GM23338 (cell line): ENCODE measurements around the gene NAA10. TPM values are rescaled to one million over a fixed set of nuclear protein-coding genes. Genes with fewer than 3 reads are reported as not detected.

Experiments used
- ATAC-seq: fragments of 200-7000 bp; cut with Tn5 transposase; 3 replicates; pipeline ENCODE4 v1.9.1; 2020
- DNase-seq: peaks from one replicate; pipeline ENCODE4 v3.0.0-alpha.2; 2015; ENCODE audit warnings: low spot score
- H2AFZ ChIP-seq: fragments of 200-600 bp; sonication (generic); 2 replicates; pipeline ENCODE4 v1.8.0; 2016; ENCODE audit warnings: antibody characterized with exemption, mild to moderate bottlenecking, moderate library complexity
- H3F3A ChIP-seq: fragments of 200-600 bp; sonication (generic); replicated peaks from 2 replicates; pipeline ENCODE4 v1.8.0; 2017; ENCODE audit warnings: antibody characterized with exemption, mixed run types, low read depth
- H3K27ac ChIP-seq: fragments of 200-600 bp; sonication (generic); 2 replicates; pipeline ENCODE4 v1.6.1; 2016; ENCODE audit warnings: low read depth
- H3K27me3 ChIP-seq: fragments of 200-600 bp; sonication (generic); 2 replicates; pipeline ENCODE4 v1.8.0; 2016; ENCODE audit warnings: mild to moderate bottlenecking, mixed run types, moderate library complexity; ENCODE audit not compliant: insufficient read depth
- H3K36me3 ChIP-seq: fragments of 200-600 bp; sonication (generic); 2 replicates; pipeline ENCODE4 v1.8.0; 2016; ENCODE audit warnings: mild to moderate bottlenecking; ENCODE audit not compliant: insufficient read depth
- H3K4me1 ChIP-seq: fragments of 200-600 bp; sonication (generic); 2 replicates; pipeline ENCODE4 v1.8.0; 2016; ENCODE audit warnings: mild to moderate bottlenecking, moderate library complexity; ENCODE audit not compliant: insufficient read depth
- H3K4me2 ChIP-seq: fragments of 200-600 bp; sonication (generic); 2 replicates; pipeline ENCODE4 v1.7.1; 2017; ENCODE audit warnings: mixed run types
- H3K4me3 ChIP-seq: fragments of 200-600 bp; sonication (generic); 2 replicates; pipeline ENCODE4 v1.6.1; 2016; ENCODE audit warnings: mixed run types
- H3K79me2 ChIP-seq: fragments of 200-600 bp; sonication (generic); replicated peaks from 2 replicates; pipeline ENCODE4 v1.8.0; 2017; ENCODE audit warnings: mild to moderate bottlenecking; ENCODE audit not compliant: insufficient read depth
- H3K9me2 ChIP-seq: fragments of 200-600 bp; sonication (generic); 2 replicates; pipeline ENCODE4 v1.8.0; 2017; ENCODE audit not compliant: insufficient read depth
- H4K20me1 ChIP-seq: fragments of 200-600 bp; sonication (generic); replicated peaks from 2 replicates; pipeline ENCODE4 v1.8.0; 2017; ENCODE audit warnings: mild to moderate bottlenecking; ENCODE audit not compliant: insufficient read depth
- H3K27ac Mint-ChIP-seq: 2 replicates; pipeline ENCODE4 v1.8.0; 2020; ENCODE audit warnings: inconsistent platforms, mild to moderate bottlenecking, moderate library complexity, mixed read lengths
- H3K27me3 Mint-ChIP-seq: 3 replicates; pipeline ENCODE4 v1.8.0; 2022; ENCODE audit warnings: low read depth, mild to moderate bottlenecking, moderate library complexity, mixed read lengths, inconsistent platforms; ENCODE audit not compliant: insufficient read depth, poor library complexity
- H3K36me3 Mint-ChIP-seq: 3 replicates; pipeline ENCODE4 v1.8.0; 2021; ENCODE audit warnings: low read depth, mild to moderate bottlenecking, inconsistent platforms, moderate library complexity, mixed read lengths
- H3K4me1 Mint-ChIP-seq: 3 replicates; pipeline ENCODE4 v1.8.0; 2020; ENCODE audit warnings: mild to moderate bottlenecking, inconsistent platforms, mixed read lengths
- H3K4me3 Mint-ChIP-seq: 3 replicates; pipeline ENCODE4 v1.8.0; 2021; ENCODE audit warnings: moderate library complexity, mild to moderate bottlenecking, inconsistent platforms, mixed read lengths
- H3K9me3 Mint-ChIP-seq: 3 replicates; pipeline ENCODE4 v1.8.0; 2020; ENCODE audit warnings: moderate library complexity, mild to moderate bottlenecking, inconsistent platforms, mixed read lengths
- CREB1 ChIP-seq: fragments of 250-450 bp; sonication (Bioruptor Pico); IDR thresholded peaks from 2 replicates; pipeline ENCODE4 v1.5.0; 2020; ENCODE audit warnings: low read depth, mild to moderate bottlenecking, moderate library complexity
- EZH2 ChIP-seq: fragments of 200-600 bp; sonication (generic); IDR thresholded peaks from one replicate; pipeline ENCODE4 v1.8.0; 2017; ENCODE audit warnings: antibody characterized with exemption, mild to moderate bottlenecking, low read depth; ENCODE audit not compliant: unreplicated experiment
- EZH2phosphoT487 ChIP-seq: fragments of 200-600 bp; sonication (generic); IDR thresholded peaks from one replicate; pipeline ENCODE4 v1.8.1; 2018; ENCODE audit warnings: antibody characterized with exemption; ENCODE audit not compliant: unreplicated experiment
- JUNB ChIP-seq: IDR thresholded peaks from one replicate; pipeline ENCODE4 v1.6.1; 2016; ENCODE audit warnings: antibody characterized with exemption; ENCODE audit not compliant: unreplicated experiment
- NANOG ChIP-seq: IDR thresholded peaks from 2 replicates; pipeline ENCODE4 v1.6.1; 2016; ENCODE audit warnings: antibody characterized with exemption, borderline replicate concordance
- POLR2AphosphoS5 ChIP-seq: IDR thresholded peaks from 2 replicates; pipeline ENCODE4 v1.6.1; 2016; ENCODE audit warnings: antibody characterized with exemption, low read depth
- STAT1 ChIP-seq: IDR thresholded peaks from one replicate; pipeline ENCODE4 v1.6.1; 2016; ENCODE audit warnings: antibody characterized with exemption; ENCODE audit not compliant: unreplicated experiment
- ZNF114 ChIP-seq: fragments of 250-450 bp; sonication (Bioruptor Pico); IDR thresholded peaks from 2 replicates; pipeline ENCODE4 v1.5.0; 2020; ENCODE audit warnings: mild to moderate bottlenecking, moderate library complexity
- ZNF331 ChIP-seq: fragments of 250-450 bp; sonication (Bioruptor Pico); IDR thresholded peaks from 2 replicates; pipeline ENCODE4 v1.5.0; 2020; ENCODE audit warnings: low read depth, mild to moderate bottlenecking, moderate library complexity
- polyA plus RNA-seq: library from polyadenylated mRNA; unstranded; fragments of >200 nt; fragmentation: Nextera tagmentation; extraction: Ambion mirVana; gene quantifications from 2 replicates; pipeline ENCODE4 v1.2.1, GENCODE V29; 2016
- total RNA-seq: library from RNA; depleted of rRNA; stranded (reverse); fragments of >200 nt; shearing (Covaris generic); gene quantifications from 2 replicates; pipeline ENCODE4 v1.2.3, GENCODE V29; 2014
- TF ChIP-seq, protein P1 (sequence below): IDR thresholded peaks from 2 replicates; pipeline ENCODE4 v1.6.1; 2016; ENCODE audit warnings: antibody characterized with exemption
- TF ChIP-seq, protein P2 (sequence below): fragments of 250-450 bp; sonication (Bioruptor Pico); IDR thresholded peaks from 2 replicates; pipeline ENCODE4 v1.5.0; 2020; ENCODE audit warnings: mild to moderate bottlenecking, moderate library complexity
- TF ChIP-seq, protein P3 (sequence below): IDR thresholded peaks from one replicate; pipeline ENCODE4 v1.6.1; 2018; ENCODE audit warnings: antibody characterized with exemption; ENCODE audit not compliant: unreplicated experiment
- TF ChIP-seq, protein P4 (sequence below), 2 experiments: fragments of 200-600 bp in 1 of 2; sonication (generic) in 1 of 2; conservative IDR thresholded peaks; 2 replicates each; pipeline versions ENCODE4 v1.5.1 to v1.6.1; 2016 to 2017; ENCODE audit warnings: antibody characterized with exemption in 2 of 2, low read depth in 2 of 2, mild to moderate bottlenecking in 2 of 2, moderate library complexity in 1 of 2

Gene NAA10
- total and polyA plus RNA-seq, 2 experiments from 2014 or later: 136 to 145 TPM

DNA sequence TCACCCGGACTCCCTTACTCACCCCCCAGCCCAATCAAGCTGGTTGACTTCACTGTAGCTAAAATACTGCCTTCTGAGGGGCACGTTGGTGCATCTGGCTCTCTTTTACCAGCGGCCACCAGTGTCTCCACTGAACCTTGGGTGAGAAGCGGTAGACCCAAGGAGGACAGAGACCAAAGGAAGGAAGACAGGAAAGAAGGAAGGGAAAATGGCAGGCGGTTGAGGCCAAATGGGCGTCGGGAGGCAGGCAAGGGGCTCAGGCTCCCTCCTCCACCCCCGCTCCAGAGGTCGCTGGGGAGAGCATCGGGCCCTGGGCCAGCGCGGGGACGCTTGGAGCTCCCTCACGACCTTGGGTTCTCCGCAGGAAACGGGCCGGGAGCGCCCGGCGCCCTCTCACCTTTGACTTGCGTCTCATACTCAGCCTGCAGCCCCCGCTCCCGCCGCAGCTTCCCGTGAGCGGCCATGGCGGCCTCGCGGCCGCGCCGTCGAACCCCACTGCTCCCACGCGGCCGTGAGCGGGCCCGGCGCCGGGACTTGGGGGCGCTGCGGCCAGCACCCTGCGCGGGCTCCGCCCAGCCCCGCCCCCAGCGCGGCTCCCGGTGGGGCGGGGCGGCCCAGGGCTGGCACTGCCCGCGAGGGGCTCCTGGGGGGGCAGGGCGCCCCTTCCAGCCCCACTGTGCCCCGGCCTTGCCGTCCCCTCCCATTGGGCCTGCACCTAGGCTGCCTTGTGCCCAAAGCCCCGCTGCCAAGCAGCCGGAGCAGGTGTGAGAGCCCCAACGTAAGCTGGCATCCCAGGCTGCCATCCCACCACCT lies 8.9 kb downstream of the NAA10 start, which contains the start of gene ARHGAP4:
Gene ARHGAP4 (minus strand): TSS at position 526 of the 813 bp plus-strand sequence. CDS start 62 bp downstream, at position 464.
- H3K9me3 Mint-ChIP-seq: no peaks in the 10 kb centered on the region; the same call in 2 of the 3 replicates
- H3K27me3 Mint-ChIP-seq: peaks cover 9% of the 10 kb centered on the region
- peak within 1 kb of the TSS; percentile 89 for H3K27ac Mint-ChIP-seq
- Histone ChIP-seq H2AFZ (no peak within 1 kb of the TSS), H4K20me1 (no peaks in the 10 kb centered on the region), H3K4me2 (peak within 1 kb of the TSS; percentile 83), H3K27me3 (no peaks in the 10 kb centered on the region), H3K4me1 (peaks cover 10% of the 10 kb centered on the region; the same call in 1 of the 2 replicates), H3K36me3 (no peaks in the 10 kb centered on the region), H3K27ac (no peak within 1 kb of the TSS), H3F3A (0 out of 2 replicates have a peak, but pooled peaks cover 5% of the 10 kb centered on the region), H3K4me3 (peak within 1 kb of the TSS; percentile 65), H3K9me2 (no peaks in the 10 kb centered on the region), H3K79me2 (no peaks in the 10 kb centered on the region)
- DNase-seq: peak; percentile 44
- peaks cover 6% of the 10 kb centered on the region; the same call in 2 of the 3 replicates for H3K36me3 Mint-ChIP-seq
- peak; percentile 4 for ATAC-seq
- H3K4me1 Mint-ChIP-seq: peaks cover 26% of the 10 kb centered on the region
- peak within 1 kb of the TSS; percentile 89 for H3K4me3 Mint-ChIP-seq
- TF ChIP-seq EZH2phosphoT487: no peak
- TF ChIP-seq CREB1: no peak
- no peak; the same call in 1 of the 2 replicates for TF ChIP-seq POLR2AphosphoS5
- TF ChIP-seq, protein P1, sequence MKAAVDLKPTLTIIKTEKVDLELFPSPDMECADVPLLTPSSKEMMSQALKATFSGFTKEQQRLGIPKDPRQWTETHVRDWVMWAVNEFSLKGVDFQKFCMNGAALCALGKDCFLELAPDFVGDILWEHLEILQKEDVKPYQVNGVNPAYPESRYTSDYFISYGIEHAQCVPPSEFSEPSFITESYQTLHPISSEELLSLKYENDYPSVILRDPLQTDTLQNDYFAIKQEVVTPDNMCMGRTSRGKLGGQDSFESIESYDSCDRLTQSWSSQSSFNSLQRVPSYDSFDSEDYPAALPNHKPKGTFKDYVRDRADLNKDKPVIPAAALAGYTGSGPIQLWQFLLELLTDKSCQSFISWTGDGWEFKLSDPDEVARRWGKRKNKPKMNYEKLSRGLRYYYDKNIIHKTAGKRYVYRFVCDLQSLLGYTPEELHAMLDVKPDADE: no peak
- TF ChIP-seq STAT1: no peak
- TF ChIP-seq, protein P2, sequence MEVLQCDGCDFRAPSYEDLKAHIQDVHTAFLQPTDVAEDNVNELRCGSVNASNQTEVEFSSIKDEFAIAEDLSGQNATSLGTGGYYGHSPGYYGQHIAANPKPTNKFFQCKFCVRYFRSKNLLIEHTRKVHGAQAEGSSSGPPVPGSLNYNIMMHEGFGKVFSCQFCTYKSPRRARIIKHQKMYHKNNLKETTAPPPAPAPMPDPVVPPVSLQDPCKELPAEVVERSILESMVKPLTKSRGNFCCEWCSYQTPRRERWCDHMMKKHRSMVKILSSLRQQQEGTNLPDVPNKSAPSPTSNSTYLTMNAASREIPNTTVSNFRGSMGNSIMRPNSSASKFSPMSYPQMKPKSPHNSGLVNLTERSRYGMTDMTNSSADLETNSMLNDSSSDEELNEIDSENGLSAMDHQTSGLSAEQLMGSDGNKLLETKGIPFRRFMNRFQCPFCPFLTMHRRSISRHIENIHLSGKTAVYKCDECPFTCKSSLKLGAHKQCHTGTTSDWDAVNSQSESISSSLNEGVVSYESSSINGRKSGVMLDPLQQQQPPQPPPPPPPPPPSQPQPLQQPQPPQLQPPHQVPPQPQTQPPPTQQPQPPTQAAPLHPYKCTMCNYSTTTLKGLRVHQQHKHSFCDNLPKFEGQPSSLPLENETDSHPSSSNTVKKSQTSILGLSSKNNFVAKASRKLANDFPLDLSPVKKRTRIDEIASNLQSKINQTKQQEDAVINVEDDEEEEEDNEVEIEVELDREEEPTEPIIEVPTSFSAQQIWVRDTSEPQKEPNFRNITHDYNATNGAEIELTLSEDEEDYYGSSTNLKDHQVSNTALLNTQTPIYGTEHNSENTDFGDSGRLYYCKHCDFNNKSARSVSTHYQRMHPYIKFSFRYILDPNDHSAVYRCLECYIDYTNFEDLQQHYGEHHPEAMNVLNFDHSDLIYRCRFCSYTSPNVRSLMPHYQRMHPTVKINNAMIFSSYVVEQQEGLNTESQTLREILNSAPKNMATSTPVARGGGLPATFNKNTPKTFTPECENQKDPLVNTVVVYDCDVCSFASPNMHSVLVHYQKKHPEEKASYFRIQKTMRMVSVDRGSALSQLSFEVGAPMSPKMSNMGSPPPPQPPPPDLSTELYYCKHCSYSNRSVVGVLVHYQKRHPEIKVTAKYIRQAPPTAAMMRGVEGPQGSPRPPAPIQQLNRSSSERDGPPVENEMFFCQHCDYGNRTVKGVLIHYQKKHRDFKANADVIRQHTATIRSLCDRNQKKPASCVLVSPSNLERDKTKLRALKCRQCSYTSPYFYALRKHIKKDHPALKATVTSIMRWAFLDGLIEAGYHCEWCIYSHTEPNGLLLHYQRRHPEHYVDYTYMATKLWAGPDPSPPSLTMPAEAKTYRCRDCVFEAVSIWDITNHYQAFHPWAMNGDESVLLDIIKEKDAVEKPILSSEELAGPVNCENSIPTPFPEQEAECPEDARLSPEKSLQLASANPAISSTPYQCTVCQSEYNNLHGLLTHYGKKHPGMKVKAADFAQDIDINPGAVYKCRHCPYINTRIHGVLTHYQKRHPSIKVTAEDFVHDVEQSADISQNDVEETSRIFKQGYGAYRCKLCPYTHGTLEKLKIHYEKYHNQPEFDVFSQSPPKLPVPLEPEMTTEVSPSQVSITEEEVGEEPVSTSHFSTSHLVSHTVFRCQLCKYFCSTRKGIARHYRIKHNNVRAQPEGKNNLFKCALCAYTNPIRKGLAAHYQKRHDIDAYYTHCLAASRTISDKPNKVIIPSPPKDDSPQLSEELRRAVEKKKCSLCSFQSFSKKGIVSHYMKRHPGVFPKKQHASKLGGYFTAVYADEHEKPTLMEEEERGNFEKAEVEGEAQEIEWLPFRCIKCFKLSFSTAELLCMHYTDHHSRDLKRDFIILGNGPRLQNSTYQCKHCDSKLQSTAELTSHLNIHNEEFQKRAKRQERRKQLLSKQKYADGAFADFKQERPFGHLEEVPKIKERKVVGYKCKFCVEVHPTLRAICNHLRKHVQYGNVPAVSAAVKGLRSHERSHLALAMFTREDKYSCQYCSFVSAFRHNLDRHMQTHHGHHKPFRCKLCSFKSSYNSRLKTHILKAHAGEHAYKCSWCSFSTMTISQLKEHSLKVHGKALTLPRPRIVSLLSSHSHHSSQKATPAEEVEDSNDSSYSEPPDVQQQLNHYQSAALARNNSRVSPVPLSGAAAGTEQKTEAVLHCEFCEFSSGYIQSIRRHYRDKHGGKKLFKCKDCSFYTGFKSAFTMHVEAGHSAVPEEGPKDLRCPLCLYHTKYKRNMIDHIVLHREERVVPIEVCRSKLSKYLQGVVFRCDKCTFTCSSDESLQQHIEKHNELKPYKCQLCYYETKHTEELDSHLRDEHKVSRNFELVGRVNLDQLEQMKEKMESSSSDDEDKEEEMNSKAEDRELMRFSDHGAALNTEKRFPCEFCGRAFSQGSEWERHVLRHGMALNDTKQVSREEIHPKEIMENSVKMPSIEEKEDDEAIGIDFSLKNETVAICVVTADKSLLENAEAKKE (CRISPR knock-in tag): no peak
- TF ChIP-seq EZH2: no peak
- TF ChIP-seq, protein P3, sequence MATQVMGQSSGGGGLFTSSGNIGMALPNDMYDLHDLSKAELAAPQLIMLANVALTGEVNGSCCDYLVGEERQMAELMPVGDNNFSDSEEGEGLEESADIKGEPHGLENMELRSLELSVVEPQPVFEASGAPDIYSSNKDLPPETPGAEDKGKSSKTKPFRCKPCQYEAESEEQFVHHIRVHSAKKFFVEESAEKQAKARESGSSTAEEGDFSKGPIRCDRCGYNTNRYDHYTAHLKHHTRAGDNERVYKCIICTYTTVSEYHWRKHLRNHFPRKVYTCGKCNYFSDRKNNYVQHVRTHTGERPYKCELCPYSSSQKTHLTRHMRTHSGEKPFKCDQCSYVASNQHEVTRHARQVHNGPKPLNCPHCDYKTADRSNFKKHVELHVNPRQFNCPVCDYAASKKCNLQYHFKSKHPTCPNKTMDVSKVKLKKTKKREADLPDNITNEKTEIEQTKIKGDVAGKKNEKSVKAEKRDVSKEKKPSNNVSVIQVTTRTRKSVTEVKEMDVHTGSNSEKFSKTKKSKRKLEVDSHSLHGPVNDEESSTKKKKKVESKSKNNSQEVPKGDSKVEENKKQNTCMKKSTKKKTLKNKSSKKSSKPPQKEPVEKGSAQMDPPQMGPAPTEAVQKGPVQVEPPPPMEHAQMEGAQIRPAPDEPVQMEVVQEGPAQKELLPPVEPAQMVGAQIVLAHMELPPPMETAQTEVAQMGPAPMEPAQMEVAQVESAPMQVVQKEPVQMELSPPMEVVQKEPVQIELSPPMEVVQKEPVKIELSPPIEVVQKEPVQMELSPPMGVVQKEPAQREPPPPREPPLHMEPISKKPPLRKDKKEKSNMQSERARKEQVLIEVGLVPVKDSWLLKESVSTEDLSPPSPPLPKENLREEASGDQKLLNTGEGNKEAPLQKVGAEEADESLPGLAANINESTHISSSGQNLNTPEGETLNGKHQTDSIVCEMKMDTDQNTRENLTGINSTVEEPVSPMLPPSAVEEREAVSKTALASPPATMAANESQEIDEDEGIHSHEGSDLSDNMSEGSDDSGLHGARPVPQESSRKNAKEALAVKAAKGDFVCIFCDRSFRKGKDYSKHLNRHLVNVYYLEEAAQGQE: no peak
- TF ChIP-seq, protein P4, sequence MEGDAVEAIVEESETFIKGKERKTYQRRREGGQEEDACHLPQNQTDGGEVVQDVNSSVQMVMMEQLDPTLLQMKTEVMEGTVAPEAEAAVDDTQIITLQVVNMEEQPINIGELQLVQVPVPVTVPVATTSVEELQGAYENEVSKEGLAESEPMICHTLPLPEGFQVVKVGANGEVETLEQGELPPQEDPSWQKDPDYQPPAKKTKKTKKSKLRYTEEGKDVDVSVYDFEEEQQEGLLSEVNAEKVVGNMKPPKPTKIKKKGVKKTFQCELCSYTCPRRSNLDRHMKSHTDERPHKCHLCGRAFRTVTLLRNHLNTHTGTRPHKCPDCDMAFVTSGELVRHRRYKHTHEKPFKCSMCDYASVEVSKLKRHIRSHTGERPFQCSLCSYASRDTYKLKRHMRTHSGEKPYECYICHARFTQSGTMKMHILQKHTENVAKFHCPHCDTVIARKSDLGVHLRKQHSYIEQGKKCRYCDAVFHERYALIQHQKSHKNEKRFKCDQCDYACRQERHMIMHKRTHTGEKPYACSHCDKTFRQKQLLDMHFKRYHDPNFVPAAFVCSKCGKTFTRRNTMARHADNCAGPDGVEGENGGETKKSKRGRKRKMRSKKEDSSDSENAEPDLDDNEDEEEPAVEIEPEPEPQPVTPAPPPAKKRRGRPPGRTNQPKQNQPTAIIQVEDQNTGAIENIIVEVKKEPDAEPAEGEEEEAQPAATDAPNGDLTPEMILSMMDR (conservative IDR thresholded peaks at IDR 0.05; ENCODE audit: low read depth in 2 of 2): no peak
- no peak for TF ChIP-seq NANOG
- no peak for TF ChIP-seq JUNB
- no peak for TF ChIP-seq ZNF331 (CRISPR knock-in tag)
- TF ChIP-seq ZNF114 (CRISPR knock-in tag): no peak
